Mammary epithelial cell (primary cell): ENCODE data around the gene UNC80.

Source experiments
- EZH2 ChIP-seq: IDR thresholded peaks from 2 replicates; pipeline ENCODE4 v1.6.1; 2012; ENCODE audit warnings: low read length, inconsistent platforms, borderline replicate concordance
- TF ChIP-seq, protein P1 (sequence below), 2 donors: IDR thresholded peaks in 1 of 2; conservative IDR thresholded peaks in 1 of 2; 2 replicates each; pipeline ENCODE4 v1.5.1; 2011 to 2012; ENCODE audit warnings: inconsistent platforms in 2 of 2, low read length in 2 of 2, mild to moderate bottlenecking in 2 of 2, control low read depth in 1 of 2, low read depth in 1 of 2; ENCODE audit not compliant: insufficient read depth in 1 of 2; ENCODE audit errors: extremely low read depth in 1 of 2

DNA sequence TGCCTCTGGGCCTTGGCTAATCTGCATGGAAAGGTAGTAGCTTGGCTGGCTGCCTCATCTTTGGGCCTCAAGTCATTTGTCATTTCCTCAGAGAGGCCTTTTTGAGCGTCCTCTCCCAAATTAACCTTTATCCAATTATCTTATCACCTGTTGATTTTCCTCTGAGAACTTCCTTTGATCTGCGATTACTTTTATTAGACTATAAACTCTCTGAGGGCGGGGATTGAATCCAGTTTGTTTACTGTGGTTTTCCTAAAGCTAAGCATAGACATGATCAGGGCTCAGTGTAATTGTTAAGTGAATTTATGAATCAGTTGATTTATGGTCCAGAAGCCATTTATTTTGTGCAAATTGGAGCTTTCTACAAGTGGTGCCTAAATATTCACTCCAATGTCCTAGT is 238.3 kb downstream of the UNC80 start:
- TF ChIP-seq, protein P1, sequence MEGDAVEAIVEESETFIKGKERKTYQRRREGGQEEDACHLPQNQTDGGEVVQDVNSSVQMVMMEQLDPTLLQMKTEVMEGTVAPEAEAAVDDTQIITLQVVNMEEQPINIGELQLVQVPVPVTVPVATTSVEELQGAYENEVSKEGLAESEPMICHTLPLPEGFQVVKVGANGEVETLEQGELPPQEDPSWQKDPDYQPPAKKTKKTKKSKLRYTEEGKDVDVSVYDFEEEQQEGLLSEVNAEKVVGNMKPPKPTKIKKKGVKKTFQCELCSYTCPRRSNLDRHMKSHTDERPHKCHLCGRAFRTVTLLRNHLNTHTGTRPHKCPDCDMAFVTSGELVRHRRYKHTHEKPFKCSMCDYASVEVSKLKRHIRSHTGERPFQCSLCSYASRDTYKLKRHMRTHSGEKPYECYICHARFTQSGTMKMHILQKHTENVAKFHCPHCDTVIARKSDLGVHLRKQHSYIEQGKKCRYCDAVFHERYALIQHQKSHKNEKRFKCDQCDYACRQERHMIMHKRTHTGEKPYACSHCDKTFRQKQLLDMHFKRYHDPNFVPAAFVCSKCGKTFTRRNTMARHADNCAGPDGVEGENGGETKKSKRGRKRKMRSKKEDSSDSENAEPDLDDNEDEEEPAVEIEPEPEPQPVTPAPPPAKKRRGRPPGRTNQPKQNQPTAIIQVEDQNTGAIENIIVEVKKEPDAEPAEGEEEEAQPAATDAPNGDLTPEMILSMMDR (conservative IDR thresholded peaks at IDR 0.05 in 1 of 2, IDR thresholded peaks at IDR 0.05 in 1 of 2; ENCODE audit: extremely low read depth in 1 of 2, insufficient read depth in 1 of 2, low read depth in 1 of 2, low read length in 2 of 2), result no peak
- TF ChIP-seq EZH2, result no peak
